IPS-18a (cell line): ENCODE results near the gene PTPN4.

Experiments used
- H3K27ac ChIP-seq: one replicate; pipeline ENCODE4 v1.5.1; 2013; ENCODE audit warnings: low read length
- H3K27me3 ChIP-seq: one replicate; pipeline ENCODE4 v1.6.1; 2013; ENCODE audit warnings: mild to moderate bottlenecking, low read length; ENCODE audit not compliant: control insufficient read depth, insufficient read depth
- H3K36me3 ChIP-seq: one replicate; pipeline ENCODE4 v1.6.1; 2013; ENCODE audit warnings: low read depth, low read length; ENCODE audit not compliant: control insufficient read depth
- H3K4me1 ChIP-seq: one replicate; pipeline ENCODE4 v1.6.1; 2013; ENCODE audit warnings: low read depth, low read length; ENCODE audit not compliant: control insufficient read depth
- H3K4me3 ChIP-seq: one replicate; pipeline ENCODE4 v1.5.1; 2013; ENCODE audit warnings: low read length
- H3K9ac ChIP-seq: one replicate; pipeline ENCODE4 v1.6.1; 2013; ENCODE audit warnings: mild to moderate bottlenecking, low read length, moderate library complexity
- H3K9me3 ChIP-seq: one replicate; pipeline ENCODE4 v1.6.1; 2013; ENCODE audit warnings: low read depth, low read length; ENCODE audit not compliant: control insufficient read depth

PTPN4 gene, protein sequence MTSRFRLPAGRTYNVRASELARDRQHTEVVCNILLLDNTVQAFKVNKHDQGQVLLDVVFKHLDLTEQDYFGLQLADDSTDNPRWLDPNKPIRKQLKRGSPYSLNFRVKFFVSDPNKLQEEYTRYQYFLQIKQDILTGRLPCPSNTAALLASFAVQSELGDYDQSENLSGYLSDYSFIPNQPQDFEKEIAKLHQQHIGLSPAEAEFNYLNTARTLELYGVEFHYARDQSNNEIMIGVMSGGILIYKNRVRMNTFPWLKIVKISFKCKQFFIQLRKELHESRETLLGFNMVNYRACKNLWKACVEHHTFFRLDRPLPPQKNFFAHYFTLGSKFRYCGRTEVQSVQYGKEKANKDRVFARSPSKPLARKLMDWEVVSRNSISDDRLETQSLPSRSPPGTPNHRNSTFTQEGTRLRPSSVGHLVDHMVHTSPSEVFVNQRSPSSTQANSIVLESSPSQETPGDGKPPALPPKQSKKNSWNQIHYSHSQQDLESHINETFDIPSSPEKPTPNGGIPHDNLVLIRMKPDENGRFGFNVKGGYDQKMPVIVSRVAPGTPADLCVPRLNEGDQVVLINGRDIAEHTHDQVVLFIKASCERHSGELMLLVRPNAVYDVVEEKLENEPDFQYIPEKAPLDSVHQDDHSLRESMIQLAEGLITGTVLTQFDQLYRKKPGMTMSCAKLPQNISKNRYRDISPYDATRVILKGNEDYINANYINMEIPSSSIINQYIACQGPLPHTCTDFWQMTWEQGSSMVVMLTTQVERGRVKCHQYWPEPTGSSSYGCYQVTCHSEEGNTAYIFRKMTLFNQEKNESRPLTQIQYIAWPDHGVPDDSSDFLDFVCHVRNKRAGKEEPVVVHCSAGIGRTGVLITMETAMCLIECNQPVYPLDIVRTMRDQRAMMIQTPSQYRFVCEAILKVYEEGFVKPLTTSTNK

DNA sequence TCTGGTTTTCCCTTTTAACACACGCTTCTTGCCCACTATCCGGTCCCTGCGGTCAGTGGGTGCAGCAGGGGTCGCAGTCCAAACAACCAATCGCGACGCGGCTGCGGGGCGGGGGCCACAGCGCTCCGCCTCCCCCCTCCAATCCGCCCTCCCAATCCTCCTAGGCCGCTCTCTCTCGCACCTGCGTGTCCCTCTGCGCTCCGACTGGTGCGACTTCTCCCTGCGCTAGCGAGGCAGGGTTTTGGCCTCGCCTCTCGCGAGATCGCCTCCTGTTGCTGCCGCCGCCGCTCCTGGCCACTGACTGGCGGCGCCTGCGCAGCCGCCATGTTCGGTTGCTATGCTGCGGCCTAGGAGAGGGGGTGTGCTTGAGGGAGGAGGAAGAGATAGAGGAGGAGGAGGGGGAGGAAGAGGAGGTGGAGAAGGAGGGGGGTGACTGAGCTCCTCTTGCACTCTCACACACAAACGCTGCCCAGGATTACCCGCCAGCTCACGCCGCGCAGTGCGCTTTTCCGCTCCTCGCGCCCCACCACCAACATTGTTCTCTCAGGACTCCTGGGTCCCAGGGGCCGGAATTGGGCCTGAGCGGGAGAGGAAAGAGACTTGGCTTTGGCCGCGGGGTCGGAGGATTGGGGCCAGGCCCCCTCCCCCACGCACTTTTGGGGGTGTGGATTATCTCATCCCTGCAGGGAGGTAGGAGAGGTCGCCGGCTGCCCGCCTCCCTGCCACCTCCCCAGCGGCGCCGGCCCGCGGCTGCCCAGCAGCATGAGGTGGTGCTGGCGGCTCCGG, at the start of gene PTPN4:
TSS of gene PTPN4 (plus strand) at position 472 of the 786 bp plus-strand sequence. CDS start 49,932 bp downstream, outside the sequence.
- peak within 1 kb of the TSS; percentile 93 for H3K9ac ChIP-seq
- H3K4me3 ChIP-seq: peak within 1 kb of the TSS; percentile 96
- peaks cover 25% of the 10 kb centered on the region for H3K4me1 ChIP-seq
- no peaks in the 10 kb centered on the region for H3K36me3 ChIP-seq
- peak within 1 kb of the TSS; percentile 94 for H3K27ac ChIP-seq
- H3K9me3 ChIP-seq: no peaks in the 10 kb centered on the region
- no peaks in the 10 kb centered on the region for H3K27me3 ChIP-seq

- H3K27ac ChIP-seq: no peak overlapping the region
- no peaks in the 10 kb centered on the region for H3K27me3 ChIP-seq
- H3K36me3 ChIP-seq: no peaks in the 10 kb centered on the region
- H3K9ac ChIP-seq: no peak overlapping the region
- no peak overlapping the region for H3K4me3 ChIP-seq
- no peaks in the 10 kb centered on the region for H3K4me1 ChIP-seq
- no peaks in the 10 kb centered on the region for H3K9me3 ChIP-seq
Observed at GRCh38 chr2:119710281-119710680, 49.4 kb upstream of the PTPN4 start.

DNA sequence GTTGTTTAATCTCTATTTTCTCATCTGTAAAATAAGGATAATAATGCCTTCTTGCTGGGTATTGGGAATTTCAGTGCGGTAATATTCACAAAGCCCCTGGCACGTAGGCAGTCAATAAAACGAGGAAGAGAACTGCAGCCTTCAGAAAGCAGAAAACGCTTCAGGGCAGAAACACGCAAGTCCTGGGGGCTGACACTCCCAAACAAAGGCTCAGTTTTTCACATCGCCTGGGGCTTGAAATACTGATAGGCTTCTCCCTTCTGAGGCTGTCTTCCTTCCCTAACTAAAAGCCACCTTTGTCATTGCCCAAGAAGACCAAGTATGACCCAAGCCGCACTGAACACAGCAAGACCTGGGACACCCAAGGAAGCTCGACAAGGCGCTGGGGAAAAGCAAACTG, 48.4 kb upstream of the PTPN4 start:
- no peak overlapping the region for H3K27ac ChIP-seq
- no peaks in the 10 kb centered on the region for H3K4me1 ChIP-seq
- H3K9ac ChIP-seq: no peak overlapping the region
- no peak overlapping the region for H3K4me3 ChIP-seq
- no peaks in the 10 kb centered on the region for H3K36me3 ChIP-seq
- H3K9me3 ChIP-seq: no peaks in the 10 kb centered on the region
- H3K27me3 ChIP-seq: no peaks in the 10 kb centered on the region

DNA sequence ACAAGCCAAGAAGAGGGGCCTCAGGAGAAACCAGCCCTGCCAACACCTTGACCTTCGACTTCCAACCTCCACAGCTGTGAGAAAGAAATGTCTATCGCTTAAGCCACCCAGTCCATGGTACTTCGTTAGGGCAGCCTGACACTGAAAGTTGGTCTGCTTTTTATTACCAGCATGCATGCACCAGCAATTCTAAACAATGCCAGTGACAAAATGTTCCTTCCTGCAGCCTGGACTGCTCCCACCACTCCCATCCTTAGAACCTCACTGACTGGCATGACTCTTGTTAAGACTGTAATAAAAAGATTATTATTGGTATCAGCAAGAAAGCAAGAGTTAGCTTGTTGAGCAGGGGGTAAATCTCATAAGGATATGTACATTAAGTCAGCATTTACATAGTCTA, 47.2 kb upstream of the PTPN4 start:
- Histone ChIP-seq H3K9me3 (no peaks in the 10 kb centered on the region), H3K4me3 (no peak overlapping the region), H3K27me3 (no peaks in the 10 kb centered on the region), H3K9ac (no peak overlapping the region), H3K36me3 (no peaks in the 10 kb centered on the region), H3K4me1 (no peaks in the 10 kb centered on the region), H3K27ac (no peak overlapping the region)

DNA sequence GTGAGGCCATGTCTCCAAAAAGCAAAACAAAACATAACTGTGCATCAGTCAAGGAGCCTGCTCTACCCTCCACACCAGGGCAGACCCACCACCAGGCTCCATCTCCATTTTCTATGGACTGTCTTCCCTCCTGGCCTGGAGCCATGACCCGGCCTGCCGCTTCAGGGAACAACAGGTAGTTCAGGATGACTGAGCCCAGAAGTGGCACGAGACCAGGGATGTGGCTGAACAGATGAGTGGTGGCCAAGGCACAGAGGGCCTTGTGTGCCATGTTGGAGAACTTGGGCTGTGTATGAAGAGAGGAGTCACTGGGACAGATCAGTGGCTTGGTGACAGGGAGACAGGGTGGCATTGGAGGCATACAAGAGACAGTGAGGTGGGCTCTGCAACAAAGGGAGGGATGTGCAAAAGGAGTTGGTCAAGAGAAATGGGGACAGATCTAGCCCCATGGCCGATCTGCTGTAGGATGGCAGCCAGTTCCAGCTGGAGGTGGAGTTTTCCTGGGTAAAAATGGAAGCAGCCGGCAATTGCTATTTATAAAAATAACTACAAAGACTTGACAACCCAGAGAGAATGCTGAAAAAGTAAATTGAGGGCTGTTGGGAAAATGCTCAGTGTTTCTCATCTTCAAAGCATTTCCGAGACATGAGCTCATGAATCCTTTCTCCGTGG, 45.8 kb upstream of the PTPN4 start:
- H3K9me3 ChIP-seq: no peaks in the 10 kb centered on the region
- no peaks in the 10 kb centered on the region for H3K27me3 ChIP-seq
- no peak overlapping the region for H3K4me3 ChIP-seq
- no peak overlapping the region for H3K27ac ChIP-seq
- H3K36me3 ChIP-seq: no peaks in the 10 kb centered on the region
- H3K4me1 ChIP-seq: no peaks in the 10 kb centered on the region
- H3K9ac ChIP-seq: no peak overlapping the region

DNA sequence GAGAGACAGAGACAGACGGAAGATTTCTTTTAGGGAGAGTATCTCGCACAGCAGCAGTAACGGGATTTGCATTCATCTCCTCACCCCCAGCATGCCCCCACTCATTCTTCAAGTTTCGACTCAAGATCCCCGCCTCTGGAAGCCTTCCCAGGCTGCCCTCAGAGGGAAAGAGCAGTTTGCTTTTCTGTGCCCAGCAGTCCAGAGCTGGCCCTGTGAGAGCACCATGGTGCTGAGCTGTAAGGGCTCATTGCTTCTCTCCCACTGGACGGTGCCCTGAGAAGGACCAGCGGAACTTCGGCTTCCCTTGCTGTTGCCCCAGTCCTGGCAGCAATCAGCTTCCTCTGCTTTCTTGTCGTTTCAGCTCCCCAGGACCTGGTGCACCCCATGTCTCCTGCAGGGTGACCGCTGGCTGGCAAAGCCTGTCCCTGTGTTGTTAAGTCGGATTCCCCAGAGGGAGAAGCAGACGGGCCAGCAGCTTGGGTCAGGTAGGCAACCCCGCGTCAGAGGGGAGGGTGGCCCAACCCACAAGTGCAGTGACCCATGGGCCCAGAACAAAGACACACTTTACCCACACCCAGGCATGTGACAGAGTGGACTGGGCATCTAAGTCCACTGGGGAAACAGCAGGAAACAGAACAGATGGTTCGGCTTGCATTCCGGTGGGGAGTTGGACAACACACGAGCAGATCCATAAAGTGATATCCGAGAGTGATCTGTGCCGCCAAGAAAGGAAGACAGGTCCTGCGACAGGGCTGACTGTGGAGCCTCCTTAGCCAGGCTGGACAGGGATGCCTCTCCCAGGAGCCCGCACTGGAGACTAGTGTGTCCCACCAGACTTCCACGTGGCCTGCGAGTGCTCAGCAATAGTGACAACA, 44.1 kb upstream of the PTPN4 start:
- no peak overlapping the region for H3K9ac ChIP-seq
- no peak overlapping the region for H3K27ac ChIP-seq
- H3K27me3 ChIP-seq: no peaks in the 10 kb centered on the region
- no peaks in the 10 kb centered on the region for H3K4me1 ChIP-seq
- no peak overlapping the region for H3K4me3 ChIP-seq
- H3K9me3 ChIP-seq: peaks cover under 1% of the 10 kb centered on the region
- no peaks in the 10 kb centered on the region for H3K36me3 ChIP-seq

DNA sequence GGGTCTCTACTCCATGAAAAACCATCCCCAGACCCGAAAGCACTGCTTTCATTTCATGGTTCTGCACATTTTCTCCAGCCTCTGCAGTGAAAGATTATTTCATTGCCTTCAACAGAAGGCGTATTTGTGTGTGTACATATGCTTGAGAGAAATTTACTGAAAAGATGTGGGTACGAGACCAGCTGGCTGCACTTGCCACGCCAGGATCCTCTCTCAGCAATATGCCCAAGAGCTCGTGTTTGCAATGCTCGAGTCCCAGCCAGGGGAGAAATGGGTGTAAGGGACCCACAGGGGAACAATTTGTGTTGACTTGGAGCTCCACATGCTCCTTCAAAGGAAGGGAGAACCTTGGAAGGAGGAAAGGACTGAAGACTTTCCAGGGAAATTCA, 43.4 kb upstream of the PTPN4 start:
- Histone ChIP-seq H3K27me3 (no peaks in the 10 kb centered on the region), H3K9ac (no peak overlapping the region), H3K4me1 (no peaks in the 10 kb centered on the region), H3K27ac (no peak overlapping the region), H3K4me3 (no peak overlapping the region), H3K36me3 (no peaks in the 10 kb centered on the region), H3K9me3 (peaks cover 6% of the 10 kb centered on the region)

DNA sequence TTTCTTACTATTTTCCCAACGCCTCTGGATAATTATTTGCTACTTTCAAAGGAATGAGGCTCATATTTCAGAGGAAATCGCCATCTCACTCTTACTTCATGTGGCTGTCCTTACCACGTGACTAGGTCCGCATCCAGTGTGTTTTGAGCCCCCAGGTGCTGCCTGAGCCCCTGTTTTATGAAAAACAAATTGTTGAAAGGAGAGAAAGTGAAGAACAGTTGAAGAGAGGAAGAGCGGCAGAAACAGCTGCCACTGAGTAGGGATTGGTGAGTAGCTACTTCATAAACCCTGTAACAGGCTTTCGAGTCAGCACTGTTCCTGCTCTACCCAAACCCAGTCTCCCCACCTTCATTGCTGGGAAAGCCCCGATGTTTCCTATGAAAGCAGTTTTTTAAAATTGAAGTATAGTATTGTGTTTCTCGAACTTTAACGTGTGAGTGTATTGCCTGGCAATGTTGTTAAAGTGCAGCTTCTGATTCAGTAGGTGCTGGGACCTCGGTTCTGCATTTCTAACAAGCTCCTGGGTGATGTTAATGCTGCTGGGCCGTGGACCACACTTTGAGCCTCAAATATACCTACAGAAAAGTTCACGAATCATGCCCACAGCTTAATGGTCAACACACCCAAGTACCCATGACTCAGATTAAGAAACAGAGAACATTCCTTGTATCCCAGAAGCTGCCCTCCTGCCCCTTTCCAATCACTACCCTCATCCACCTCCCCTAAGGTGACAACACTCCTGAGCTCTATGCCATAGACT, 41.0 kb upstream of the PTPN4 start:
- Histone ChIP-seq H3K36me3 (no peaks in the 10 kb centered on the region), H3K9me3 (peaks cover 6% of the 10 kb centered on the region), H3K4me3 (no peak overlapping the region), H3K9ac (no peak overlapping the region), H3K4me1 (no peaks in the 10 kb centered on the region), H3K27ac (no peak overlapping the region), H3K27me3 (no peaks in the 10 kb centered on the region)

DNA sequence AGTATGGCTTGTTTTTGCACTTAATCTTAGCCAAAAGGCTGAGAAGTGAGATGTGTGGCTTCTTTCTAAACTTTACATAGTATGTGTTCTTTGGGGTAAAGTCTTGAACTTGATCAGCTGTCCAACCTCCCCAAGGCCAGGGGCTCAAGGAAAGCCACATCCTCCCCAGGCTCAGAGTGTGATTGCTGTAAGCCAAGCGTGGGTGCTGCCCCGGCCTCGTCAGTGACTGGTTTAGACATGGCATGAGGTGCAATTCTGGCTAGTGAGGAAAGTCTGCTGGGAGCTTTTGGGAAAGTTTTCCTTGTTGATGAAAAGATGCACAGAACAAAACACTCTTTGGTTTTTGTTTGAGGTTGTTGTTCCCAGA, 40.5 kb upstream of the PTPN4 start:
- Histone ChIP-seq H3K27me3 (no peaks in the 10 kb centered on the region), H3K9me3 (peaks cover 6% of the 10 kb centered on the region), H3K4me1 (no peaks in the 10 kb centered on the region), H3K4me3 (no peak overlapping the region), H3K9ac (no peak overlapping the region), H3K36me3 (no peaks in the 10 kb centered on the region), H3K27ac (no peak overlapping the region)

DNA sequence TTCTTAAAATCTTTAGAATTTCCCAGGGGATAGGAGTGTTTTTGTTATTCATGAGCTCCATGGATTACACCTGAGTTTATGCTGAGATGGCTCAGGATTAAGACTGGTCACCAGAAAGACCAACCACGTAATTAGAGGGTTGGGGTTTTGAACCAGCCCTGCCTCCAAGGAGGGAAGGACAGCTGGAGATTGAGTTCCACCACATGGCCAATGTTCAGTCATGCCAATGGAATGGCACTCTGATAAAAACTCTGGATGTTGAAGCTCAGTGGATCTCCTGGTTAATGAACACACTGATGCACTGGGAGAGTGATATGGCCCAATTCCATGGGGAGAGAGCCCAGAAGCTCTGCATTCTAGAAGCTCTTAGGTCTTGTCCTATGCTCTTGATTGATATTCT, 38.7 kb upstream of the PTPN4 start:
- Histone ChIP-seq H3K4me3 (no peak overlapping the region), H3K27me3 (no peaks in the 10 kb centered on the region), H3K9ac (no peak overlapping the region), H3K36me3 (no peaks in the 10 kb centered on the region), H3K9me3 (peaks cover 6% of the 10 kb centered on the region), H3K4me1 (no peaks in the 10 kb centered on the region), H3K27ac (no peak overlapping the region)
